GM21529 (cell line): ENCODE results near the gene KDM7A.

Experiments used
- ATAC-seq: cut with Tn5 transposase; IDR thresholded peaks from one replicate; pipeline ENCODE4 v1.9.1; 2021; ENCODE audit not compliant: unreplicated experiment

Gene KDM7A

GRCh38 chr7:140093375-140093774 is 83.4 kb downstream of the KDM7A start:
- ATAC-seq, result no peak

DNA sequence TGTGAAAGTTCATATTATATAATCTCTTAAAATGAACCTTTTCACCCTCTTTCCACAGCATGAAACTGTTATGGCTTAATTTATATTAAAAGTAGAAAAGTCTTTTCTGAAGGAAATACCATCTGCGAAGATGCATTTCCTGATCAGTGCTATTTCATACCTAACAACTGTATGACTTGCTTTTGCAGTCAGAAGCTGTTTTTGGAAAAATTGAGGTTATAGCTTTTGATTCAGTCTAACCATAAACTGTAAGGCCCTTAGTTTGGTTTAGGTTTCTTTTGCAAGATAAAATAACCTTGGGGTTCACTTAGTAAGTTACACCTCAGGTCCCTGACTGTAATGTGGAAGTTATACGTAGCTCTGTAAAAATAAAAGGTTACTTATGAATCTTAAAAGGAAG is 91.3 kb downstream of the KDM7A start:
- ATAC-seq, result no peak

DNA sequence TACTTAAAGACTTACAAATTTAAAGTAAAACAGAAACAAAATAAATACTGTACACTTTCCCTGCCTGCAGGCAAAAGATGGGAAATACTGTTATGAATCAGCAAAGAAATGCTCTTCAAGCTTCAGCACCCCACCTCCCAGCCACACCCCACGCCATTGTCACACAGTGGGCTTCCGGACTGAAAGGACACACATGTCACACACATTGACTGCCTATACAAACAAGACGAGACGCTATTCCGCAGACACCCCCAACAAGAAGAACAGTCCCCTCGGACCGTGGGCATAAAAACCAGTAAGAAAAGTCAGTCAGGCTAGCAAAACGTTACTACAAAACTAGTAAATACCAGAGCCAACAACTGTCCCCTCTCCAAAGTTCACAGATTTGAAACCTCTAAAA is 91.8 kb downstream of the KDM7A start:
- ATAC-seq, result peak; percentile 99

- ATAC-seq, result no peak
Measured at GRCh38 chr7:140084142-140084655, 92.6 kb downstream of the KDM7A start.

- no peak for ATAC-seq
Measured at GRCh38 chr7:140082770-140083169, 94.0 kb downstream of the KDM7A start.

- no peak for ATAC-seq
Measured at GRCh38 chr7:140081774-140082425, 94.9 kb downstream of the KDM7A start.

DNA sequence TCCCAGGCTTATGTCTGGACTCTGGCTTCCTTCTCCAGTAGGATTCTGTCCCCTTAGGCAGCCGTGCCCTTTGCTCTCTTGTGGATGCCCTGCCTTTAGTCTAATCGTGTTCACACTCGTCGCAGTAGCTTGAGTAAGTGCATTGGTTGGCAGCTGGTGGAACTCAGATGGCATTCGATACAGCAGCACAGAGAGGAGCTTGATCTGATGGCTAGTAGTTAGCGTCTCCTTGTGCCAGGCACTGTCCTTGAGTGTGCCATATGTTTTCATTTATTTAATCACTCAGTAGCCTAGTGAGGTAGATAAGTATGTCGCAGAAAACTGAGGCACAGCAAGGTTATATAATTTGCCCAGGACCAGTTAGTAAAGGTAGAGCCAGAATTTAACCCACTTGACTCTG is 95.9 kb downstream of the KDM7A start:
- ATAC-seq, result no peak

DNA sequence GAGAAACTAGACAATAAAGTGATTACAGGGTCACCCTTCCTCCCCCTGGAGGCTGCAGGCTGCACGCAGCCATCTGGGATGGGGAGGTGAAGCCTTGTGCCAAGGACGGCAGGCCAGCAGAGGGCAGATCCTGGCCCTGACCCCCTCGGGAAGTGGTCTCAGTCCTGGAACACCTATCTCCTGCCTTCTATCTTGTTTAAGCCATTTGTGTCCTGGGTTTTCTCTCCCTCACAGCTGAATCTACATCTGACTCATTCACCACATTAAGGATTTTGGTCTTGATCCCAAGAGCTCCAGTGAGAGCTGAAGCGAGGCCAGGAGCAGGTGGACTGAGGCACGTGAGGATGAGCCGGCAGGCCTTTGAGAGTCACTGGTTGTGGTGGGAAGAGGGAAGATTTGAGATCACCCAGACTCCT is 97.7 kb downstream of the KDM7A start:
- no peak for ATAC-seq

- no peak for ATAC-seq
Measured at GRCh38 chr7:140078392-140078791, 98.4 kb downstream of the KDM7A start.

- no peak for ATAC-seq
Measured at GRCh38 chr7:140074780-140075179, 102.0 kb downstream of the KDM7A start.

DNA sequence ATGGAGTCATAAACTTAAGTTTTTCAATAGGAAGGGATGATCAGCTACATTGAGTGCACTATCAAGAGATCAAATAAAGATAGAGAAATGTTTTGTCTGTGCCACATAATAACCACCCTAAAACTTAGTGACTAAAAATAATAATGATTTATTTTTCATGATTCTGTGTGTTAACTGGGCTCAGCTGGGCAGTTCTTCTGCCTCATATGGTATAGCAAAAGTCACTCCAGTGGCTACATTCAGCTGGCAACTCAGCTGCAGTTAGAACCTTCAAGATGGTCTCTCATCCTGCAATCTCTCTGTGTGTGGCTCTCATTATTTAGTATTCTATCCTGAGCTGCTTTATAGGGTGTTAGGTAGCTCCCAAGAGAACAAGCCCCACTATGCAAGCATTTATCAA is 106.2 kb downstream of the KDM7A start:
- ATAC-seq, result no peak

DNA sequence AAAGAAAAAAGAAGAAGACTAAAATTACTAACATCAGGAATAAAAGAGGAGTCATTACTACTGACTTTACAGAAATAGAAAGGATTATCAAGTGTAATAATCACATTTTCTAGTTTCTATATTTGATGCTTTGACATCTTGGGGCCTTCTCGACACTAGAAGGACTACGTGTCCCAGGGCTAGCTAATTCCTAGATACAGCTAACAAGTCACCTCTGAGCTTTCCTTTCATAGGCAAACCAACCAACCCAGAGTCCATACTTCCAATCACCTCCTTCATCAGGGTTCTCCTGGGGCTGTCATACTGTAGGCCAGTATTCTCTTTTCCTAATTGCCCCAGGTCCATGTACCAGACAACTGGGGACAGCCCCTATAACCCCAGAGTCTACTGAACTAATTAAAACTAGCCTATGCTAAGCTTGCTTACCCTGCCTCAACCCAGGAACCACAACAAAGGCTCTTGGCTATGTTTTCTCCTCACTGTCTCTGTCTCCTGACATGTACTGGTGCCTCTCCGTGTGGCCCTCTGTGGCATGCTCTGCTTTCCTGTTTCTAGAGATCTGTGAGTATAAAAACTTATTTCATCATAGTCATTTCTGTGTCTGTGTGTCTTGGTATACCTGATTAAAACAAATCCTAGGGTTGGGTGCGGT is 107.4 kb downstream of the KDM7A start:
- ATAC-seq, result no peak

DNA sequence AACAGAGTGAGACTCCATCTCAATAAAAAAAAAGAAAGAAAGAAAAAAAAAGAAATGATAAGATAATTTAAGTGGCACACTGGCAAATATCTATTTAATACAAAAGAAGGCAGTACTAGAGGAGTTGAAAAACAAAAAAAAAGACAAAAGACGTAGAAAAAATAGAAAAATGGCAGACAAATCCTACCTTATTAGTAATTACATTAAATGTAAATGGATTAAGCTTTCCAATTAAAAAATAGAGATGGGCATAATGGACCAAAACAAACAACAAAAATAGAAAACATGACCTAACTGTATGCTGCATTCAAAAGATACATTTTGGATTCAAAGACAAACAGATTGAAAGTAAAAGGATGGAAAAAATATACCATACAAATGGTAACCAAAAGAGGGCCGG is 108.8 kb downstream of the KDM7A start:
- no peak for ATAC-seq

GRCh38 chr7:140067052-140067451 is 109.7 kb downstream of the KDM7A start:
- no peak for ATAC-seq

GRCh38 chr7:140062528-140063299 is 114.1 kb downstream of the KDM7A start, which contains the start of gene PARP12:
Gene PARP12, minus strand, starts transcription at chr7:140062951. Its CDS starts 104 bp downstream, at chr7:140062847.
- ATAC-seq, result peak; percentile 93

DNA sequence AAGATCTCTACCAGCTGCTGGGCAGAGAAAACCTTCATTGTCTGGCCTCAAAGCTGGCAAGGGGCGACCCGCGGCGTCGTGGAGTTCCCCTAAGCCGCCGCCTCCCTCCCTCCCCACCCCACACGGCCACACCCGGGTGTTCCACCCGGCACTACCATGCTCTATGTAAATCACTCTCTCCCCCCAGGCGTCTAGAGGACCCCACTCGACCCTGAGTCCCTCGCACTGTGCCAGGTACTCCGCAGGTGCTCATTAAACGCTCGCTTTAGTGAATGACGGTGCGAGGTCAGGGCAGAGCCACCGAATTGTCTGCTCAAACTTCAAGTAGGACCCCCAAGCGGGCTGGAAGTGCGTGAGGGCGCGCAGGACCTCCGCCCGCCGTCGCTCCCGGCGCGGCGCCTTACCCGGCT is 114.7 kb downstream of the KDM7A start:
- peak; percentile 22 for ATAC-seq

DNA sequence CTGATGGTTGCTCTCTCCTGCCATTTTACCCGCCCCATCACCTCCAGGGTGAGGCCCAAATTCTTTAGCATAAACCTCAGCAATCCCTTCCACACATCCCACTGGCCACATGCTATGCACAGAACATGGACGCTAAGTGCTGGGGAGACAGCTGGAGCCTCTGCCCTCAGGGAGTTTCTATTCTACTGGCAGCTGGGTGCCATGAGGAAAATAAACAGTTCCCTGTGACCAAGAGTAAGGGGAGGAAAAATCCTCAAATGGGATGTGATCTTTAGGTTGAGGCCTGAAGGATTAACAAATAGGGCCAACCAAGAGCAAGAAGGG is 115.2 kb downstream of the KDM7A start:
- no peak for ATAC-seq

- no peak for ATAC-seq
Measured at GRCh38 chr7:140060788-140061606, 115.8 kb downstream of the KDM7A start.

- ATAC-seq, result no peak
Measured at GRCh38 chr7:140060243-140060630, 116.5 kb downstream of the KDM7A start.

DNA sequence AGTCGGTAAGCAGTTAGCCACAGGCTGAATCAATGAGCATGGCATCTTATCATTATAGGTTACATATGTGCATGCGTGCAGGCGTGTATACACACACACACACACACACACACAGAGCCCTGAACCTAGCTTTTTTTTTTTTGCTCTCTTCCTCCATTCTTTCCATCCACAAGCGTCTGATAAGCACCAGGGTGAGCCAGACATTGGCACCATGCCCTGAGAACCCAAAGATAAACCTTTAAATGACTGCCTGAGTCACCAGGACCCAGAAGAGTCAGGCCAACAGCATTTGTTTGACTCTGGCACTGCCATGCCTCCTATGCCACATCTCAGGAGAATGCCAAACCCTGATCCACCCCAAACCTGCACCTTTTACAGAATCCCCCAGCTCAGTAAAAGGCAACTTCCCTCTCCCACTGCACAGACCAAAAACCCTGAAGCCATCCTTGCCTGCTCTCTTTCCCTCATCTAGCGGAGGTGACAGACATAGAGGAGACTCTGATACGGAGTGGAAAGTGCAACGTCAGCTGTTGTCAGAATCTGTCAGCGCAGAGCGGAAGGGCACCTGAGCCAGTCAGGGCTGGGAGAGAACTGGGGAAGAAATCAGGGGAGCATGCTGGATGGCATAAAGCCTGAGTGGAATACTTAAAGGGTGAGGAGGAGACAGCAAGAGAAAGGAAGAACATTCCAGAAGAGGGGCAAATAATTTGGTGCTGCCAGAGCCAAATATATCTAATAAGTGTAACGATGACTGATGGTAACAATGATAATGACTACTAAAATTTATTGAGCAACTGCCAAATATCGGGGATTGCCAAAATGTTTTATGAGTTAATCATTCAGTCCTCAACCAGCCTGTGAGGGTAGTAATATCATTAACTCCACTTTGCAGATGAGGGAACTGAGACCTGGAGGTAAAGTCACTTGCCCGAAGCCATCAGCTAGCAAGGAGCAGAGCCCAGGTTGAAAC is 117.2 kb downstream of the KDM7A start:
- no peak for ATAC-seq
